ENCODE results near the gene ARHGEF28. TPM values are rescaled to one million over a fixed set of nuclear protein-coding genes. Genes with fewer than 3 reads are reported as not detected.

Gene ARHGEF28
- total RNA-seq, 2 experiments from 2014 or later: not detected

DNA sequence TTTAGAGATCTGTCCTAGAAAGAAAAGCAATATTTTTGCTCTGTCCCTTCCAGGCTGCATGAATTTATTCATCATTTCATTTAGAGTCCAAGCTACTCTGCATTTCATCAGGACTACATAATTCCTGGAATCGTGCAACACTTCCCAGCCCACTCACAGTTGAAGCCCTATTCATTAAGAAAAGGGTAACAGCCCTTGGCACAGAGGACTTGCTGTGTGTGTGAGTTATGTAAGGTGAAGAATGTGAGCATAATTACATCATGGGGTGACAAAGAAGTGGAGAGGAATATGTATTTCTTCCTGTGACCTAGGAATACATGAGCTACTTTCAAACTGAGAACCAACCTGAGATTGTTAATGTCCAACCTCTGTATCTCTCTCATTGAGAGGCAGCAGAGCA is 317.4 kb downstream of the ARHGEF28 start:
- Histone ChIP-seq H3K9me3 (ENCODE audit: low read length) (peaks cover 8% of the 10 kb centered on the region), H3K27ac (ENCODE audit: low read depth, low read length, poor library complexity, severe bottlenecking) (no peak overlapping the region), H3K79me2 (ENCODE audit: insufficient read depth, low read depth, low read length) (no peaks in the 10 kb centered on the region), H3K36me3 (ENCODE audit: insufficient read depth, low read length) (no peaks in the 10 kb centered on the region), H4K20me1 (ENCODE audit: insufficient read depth, low read length) (no peaks in the 10 kb centered on the region), H3K4me2 (ENCODE audit: low read length) (no peak overlapping the region), H3K4me3 (ENCODE audit: low read depth, low read length, poor library complexity, severe bottlenecking) (no peak overlapping the region), H3K9me2 (ENCODE audit: insufficient read depth, low read length) (no peaks in the 10 kb centered on the region), H3K4me1 (ENCODE audit: insufficient read depth, low read length, poor library complexity, severe bottlenecking) (peaks cover 32% of the 10 kb centered on the region), H2AFZ (ENCODE audit: low read length) (no peak overlapping the region)
- ChIA-PET POLR2A (interaction anchor here (1.5 kb wide), 1 partner anchor 700 kb away, joined by 3 read pairs; no protein-coding TSS in a partner anchor), CTCF (ENCODE audit: unreplicated experiment) (no interaction called here)
- no peak for DNase-seq (ENCODE audit: low spot score)
- intact Hi-C loops (cut with micrococcal nuclease; ENCODE audit: unreplicated experiment): no loop called here
- TF ChIP-seq, protein P1, sequence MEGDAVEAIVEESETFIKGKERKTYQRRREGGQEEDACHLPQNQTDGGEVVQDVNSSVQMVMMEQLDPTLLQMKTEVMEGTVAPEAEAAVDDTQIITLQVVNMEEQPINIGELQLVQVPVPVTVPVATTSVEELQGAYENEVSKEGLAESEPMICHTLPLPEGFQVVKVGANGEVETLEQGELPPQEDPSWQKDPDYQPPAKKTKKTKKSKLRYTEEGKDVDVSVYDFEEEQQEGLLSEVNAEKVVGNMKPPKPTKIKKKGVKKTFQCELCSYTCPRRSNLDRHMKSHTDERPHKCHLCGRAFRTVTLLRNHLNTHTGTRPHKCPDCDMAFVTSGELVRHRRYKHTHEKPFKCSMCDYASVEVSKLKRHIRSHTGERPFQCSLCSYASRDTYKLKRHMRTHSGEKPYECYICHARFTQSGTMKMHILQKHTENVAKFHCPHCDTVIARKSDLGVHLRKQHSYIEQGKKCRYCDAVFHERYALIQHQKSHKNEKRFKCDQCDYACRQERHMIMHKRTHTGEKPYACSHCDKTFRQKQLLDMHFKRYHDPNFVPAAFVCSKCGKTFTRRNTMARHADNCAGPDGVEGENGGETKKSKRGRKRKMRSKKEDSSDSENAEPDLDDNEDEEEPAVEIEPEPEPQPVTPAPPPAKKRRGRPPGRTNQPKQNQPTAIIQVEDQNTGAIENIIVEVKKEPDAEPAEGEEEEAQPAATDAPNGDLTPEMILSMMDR (conservative IDR thresholded peaks at IDR 0.05; ENCODE audit: low read length): no peak
- no peak for TF ChIP-seq EZH2phosphoT487 (IDR thresholded peaks at IDR 0.05; ENCODE audit: borderline replicate concordance, low read depth, low read length)
- BruUV-seq (replicated peaks): no TSS peak

- H3K4me1 ChIP-seq (ENCODE audit: insufficient read depth, low read length, poor library complexity, severe bottlenecking): peaks cover 36% of the 10 kb centered on the region
- H3K79me2 ChIP-seq (ENCODE audit: insufficient read depth, low read depth, low read length): no peaks in the 10 kb centered on the region
- no peaks in the 10 kb centered on the region for H4K20me1 ChIP-seq (ENCODE audit: insufficient read depth, low read length)
- no peak for DNase-seq (ENCODE audit: low spot score)
- H3K36me3 ChIP-seq (ENCODE audit: insufficient read depth, low read length): no peaks in the 10 kb centered on the region
- no peak overlapping the region for H3K27ac ChIP-seq (ENCODE audit: low read depth, low read length, poor library complexity, severe bottlenecking)
- H2AFZ ChIP-seq (ENCODE audit: low read length): no peak overlapping the region
- no peaks in the 10 kb centered on the region for H3K9me2 ChIP-seq (ENCODE audit: insufficient read depth, low read length)
- H3K4me3 ChIP-seq (ENCODE audit: low read depth, low read length, poor library complexity, severe bottlenecking): no peak overlapping the region
- peaks cover 8% of the 10 kb centered on the region for H3K9me3 ChIP-seq (ENCODE audit: low read length)
- intact Hi-C loops (cut with micrococcal nuclease; ENCODE audit: unreplicated experiment): no loop called here
- no peak overlapping the region for H3K4me2 ChIP-seq (ENCODE audit: low read length)
- TF ChIP-seq, protein P1 (conservative IDR thresholded peaks at IDR 0.05; ENCODE audit: low read length): no peak
- TF ChIP-seq EZH2phosphoT487 (IDR thresholded peaks at IDR 0.05; ENCODE audit: borderline replicate concordance, low read depth, low read length): no peak
- POLR2A ChIA-PET: interaction anchor here (0.6 kb wide), 1 partner anchor 47 kb away, joined by 3 read pairs; no protein-coding TSS in a partner anchor
- no TSS peak for BruUV-seq (replicated peaks)
- CTCF ChIA-PET (ENCODE audit: unreplicated experiment): no interaction called here
Observed at GRCh38 chr5:73944581-73944980, 318.6 kb downstream of the ARHGEF28 start.

GRCh38 chr5:73945505-73945904 is 319.5 kb downstream of the ARHGEF28 start:
- TF ChIP-seq EZH2phosphoT487 (IDR thresholded peaks at IDR 0.05; ENCODE audit: borderline replicate concordance, low read depth, low read length): no peak
- TF ChIP-seq, protein P1 (conservative IDR thresholded peaks at IDR 0.05; ENCODE audit: low read length): peak; percentile 73
- Histone ChIP-seq H3K27ac (ENCODE audit: low read depth, low read length, poor library complexity, severe bottlenecking) (no peak overlapping the region), H3K9me3 (ENCODE audit: low read length) (peaks cover 8% of the 10 kb centered on the region), H3K9me2 (ENCODE audit: insufficient read depth, low read length) (no peaks in the 10 kb centered on the region), H3K4me2 (ENCODE audit: low read length) (no peak overlapping the region), H4K20me1 (ENCODE audit: insufficient read depth, low read length) (no peaks in the 10 kb centered on the region), H3K4me1 (ENCODE audit: insufficient read depth, low read length, poor library complexity, severe bottlenecking) (peaks cover 39% of the 10 kb centered on the region), H2AFZ (ENCODE audit: low read length) (no peak overlapping the region), H3K36me3 (ENCODE audit: insufficient read depth, low read length) (no peaks in the 10 kb centered on the region), H3K4me3 (ENCODE audit: low read depth, low read length, poor library complexity, severe bottlenecking) (no peak overlapping the region), H3K79me2 (ENCODE audit: insufficient read depth, low read depth, low read length) (no peaks in the 10 kb centered on the region)
- no TSS peak for BruUV-seq (replicated peaks)
- no peak for DNase-seq (ENCODE audit: low spot score)
- CTCF ChIA-PET (ENCODE audit: unreplicated experiment): no interaction called here
- POLR2A ChIA-PET: interaction anchor here (0.6 kb wide), 1 partner anchor 14 kb away, joined by 3 read pairs; no protein-coding TSS in a partner anchor
- intact Hi-C loops (cut with micrococcal nuclease; ENCODE audit: unreplicated experiment): no loop called here

Measured in OCI-LY7 (cell line).